ENCODE measurements around the gene NOD2.

DNA sequence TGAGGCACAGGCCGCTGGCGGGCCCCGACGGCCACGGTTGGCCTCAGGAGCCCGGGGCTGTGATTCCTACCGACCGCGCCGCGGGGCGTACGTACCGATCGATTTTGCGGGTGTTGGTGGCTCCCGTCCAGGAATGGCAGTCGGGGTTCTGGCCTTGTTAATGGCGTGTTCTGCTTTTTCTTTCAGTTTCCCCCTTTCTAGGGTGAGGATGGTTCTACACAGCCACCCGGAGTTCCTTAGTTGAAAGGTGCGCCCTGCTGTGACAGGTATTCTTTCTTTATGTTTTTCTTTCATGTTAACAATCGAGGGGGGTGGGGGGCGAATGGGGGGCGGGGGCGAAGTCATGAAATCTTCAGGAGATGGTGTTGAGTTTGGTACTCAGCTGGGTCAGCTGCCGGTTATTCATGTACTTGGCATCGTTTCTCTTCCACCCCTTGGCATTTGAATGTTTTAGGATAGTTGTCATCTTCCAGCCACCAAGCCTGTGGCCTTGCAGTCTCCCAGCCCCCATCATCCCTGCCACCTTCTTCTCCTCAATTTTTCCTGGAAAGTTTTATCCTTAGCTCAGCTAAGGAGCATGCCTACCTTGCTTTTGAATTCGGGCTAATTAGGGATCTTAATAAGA lies 49.3 kb downstream of the NOD2 start:
- TF ChIP-seq, protein P1, sequence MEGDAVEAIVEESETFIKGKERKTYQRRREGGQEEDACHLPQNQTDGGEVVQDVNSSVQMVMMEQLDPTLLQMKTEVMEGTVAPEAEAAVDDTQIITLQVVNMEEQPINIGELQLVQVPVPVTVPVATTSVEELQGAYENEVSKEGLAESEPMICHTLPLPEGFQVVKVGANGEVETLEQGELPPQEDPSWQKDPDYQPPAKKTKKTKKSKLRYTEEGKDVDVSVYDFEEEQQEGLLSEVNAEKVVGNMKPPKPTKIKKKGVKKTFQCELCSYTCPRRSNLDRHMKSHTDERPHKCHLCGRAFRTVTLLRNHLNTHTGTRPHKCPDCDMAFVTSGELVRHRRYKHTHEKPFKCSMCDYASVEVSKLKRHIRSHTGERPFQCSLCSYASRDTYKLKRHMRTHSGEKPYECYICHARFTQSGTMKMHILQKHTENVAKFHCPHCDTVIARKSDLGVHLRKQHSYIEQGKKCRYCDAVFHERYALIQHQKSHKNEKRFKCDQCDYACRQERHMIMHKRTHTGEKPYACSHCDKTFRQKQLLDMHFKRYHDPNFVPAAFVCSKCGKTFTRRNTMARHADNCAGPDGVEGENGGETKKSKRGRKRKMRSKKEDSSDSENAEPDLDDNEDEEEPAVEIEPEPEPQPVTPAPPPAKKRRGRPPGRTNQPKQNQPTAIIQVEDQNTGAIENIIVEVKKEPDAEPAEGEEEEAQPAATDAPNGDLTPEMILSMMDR (IDR thresholded peaks at IDR 0.05) = no peak
- no peak for TF ChIP-seq POLR2A (IDR thresholded peaks at IDR 0.05)

Data from heart left ventricle (tissue), 13 donors.